Panc1 (cell line): Measurements from ENCODE around the gene RNF149. TPM values are rescaled to one million over a fixed set of nuclear protein-coding genes. Genes with fewer than 3 reads are reported as not detected.
A peak's percentile ranks its signal among the peaks of the same experiment; 100 is the strongest.
"Not testable (repeated sequence)": the region's sequence is repeated elsewhere in the genome, so short reads cannot be mapped to it uniquely, and the experiment has no call there.

Experiments used
- ATAC-seq: fragments of 200-7000 bp; cut with Tn5 transposase; 2 replicates; pipeline ENCODE4 v1.9.1; 2020; ENCODE audit warnings: mild to moderate bottlenecking, moderate library complexity
- BruUV-seq: library from RNA; stranded (reverse); fragments of 400-500 nt; replicated peaks from 2 replicates; lab custom pipeline; 2021; lab: Mats Ljungman, UMichigan
- CTCF ChIA-PET: fragments of 300-600 bp; sonication (Branson Sonifier 250); formaldehyde crosslinking; loops from one replicate; lab custom pipeline; 2022; ENCODE audit warnings: antibody characterized with exemption; lab: Charles Lee
- POLR2A ChIA-PET: fragments of 300-600 bp; sonication (Branson Sonifier 250); formaldehyde crosslinking; loops from one replicate; lab custom pipeline; 2022; ENCODE audit warnings: antibody characterized with exemption; lab: Charles Lee
- DNase-seq: peaks from one replicate; pipeline ENCODE4 v3.0.0-alpha.2; 2010; ENCODE audit warnings: low read depth, low spot score
- H3K27ac ChIP-seq: 2 replicates; pipeline ENCODE4 v1.5.1; 2011; ENCODE audit warnings: mild to moderate bottlenecking, low read length, inconsistent platforms
- H3K27me3 ChIP-seq: fragments of 200-500 bp; sonication (Bioruptor generic); 2 replicates; pipeline ENCODE4 v1.6.0; 2014; ENCODE audit warnings: low read length, inconsistent platforms; ENCODE audit not compliant: control insufficient read depth, insufficient read depth
- H3K36me3 ChIP-seq: fragments of 200-500 bp; sonication (Bioruptor generic); 2 replicates; pipeline ENCODE4 v1.5.1; 2014; ENCODE audit warnings: inconsistent platforms, mild to moderate bottlenecking, low read length, moderate library complexity; ENCODE audit not compliant: control insufficient read depth, insufficient read depth
- H3K4me1 ChIP-seq: 2 replicates; pipeline ENCODE4 v1.5.1; 2011; ENCODE audit warnings: inconsistent platforms, mild to moderate bottlenecking, low read length, moderate library complexity; ENCODE audit not compliant: control insufficient read depth, insufficient read depth
- H3K4me3 ChIP-seq, 2 experiments: 2 replicates each; pipeline ENCODE4 v1.5.1; 2011 to 2012; ENCODE audit warnings: low read depth in 2 of 2, low read length in 2 of 2, mild to moderate bottlenecking in 2 of 2, inconsistent platforms in 1 of 2, moderate library complexity in 1 of 2
- H3K9me3 ChIP-seq: fragments of 200-500 bp; sonication (Bioruptor generic); 2 replicates; pipeline ENCODE4 v1.5.1; 2014; ENCODE audit warnings: low read depth, mild to moderate bottlenecking, inconsistent platforms, low read length, moderate library complexity; ENCODE audit not compliant: control insufficient read depth, insufficient read depth
- POLR2AphosphoS5 ChIP-seq: IDR thresholded peaks from 2 replicates; pipeline ENCODE4 v1.6.1; 2012; ENCODE audit warnings: mild to moderate bottlenecking, low read depth, low read length, moderate library complexity
- SIN3A ChIP-seq: IDR thresholded peaks from 2 replicates; pipeline ENCODE4 v1.6.1; 2012; ENCODE audit warnings: low read depth, mild to moderate bottlenecking, low read length, moderate library complexity, borderline replicate concordance; ENCODE audit not compliant: insufficient read depth
- TCF7L2 ChIP-seq: IDR thresholded peaks from 2 replicates; pipeline ENCODE4 v1.6.1; 2011; ENCODE audit warnings: mild to moderate bottlenecking, low read depth, low read length, inconsistent platforms
- in situ Hi-C: cut with HindIII; loops from 2 replicates; pipeline ENCODE4 v1.10.0; 2016; ENCODE audit warnings: low sequenced_read_pairs, low pct_unique_long_range_greater_than_20kb
- intact Hi-C: fragments of 100-400 bp; cut with micrococcal nuclease; formaldehyde crosslinking; loops from one replicate; pipeline ENCODE4 v1.10.0; 2022; ENCODE audit not compliant: unreplicated experiment
- total RNA-seq: library from RNA; stranded (reverse); gene quantifications from one replicate; pipeline ENCODE4 v1.2.1, GENCODE V29; 2021; ENCODE audit not compliant: unreplicated experiment
- TF ChIP-seq, protein P1 (sequence below), 2 experiments: IDR thresholded peaks; 2 replicates each; pipeline ENCODE4 v1.6.1; 2011 to 2012; ENCODE audit warnings: low read depth in 2 of 2, control low read depth in 1 of 2, low read length in 1 of 2, mild to moderate bottlenecking in 1 of 2, moderate library complexity in 1 of 2; ENCODE audit not compliant: insufficient read depth in 1 of 2
- TF ChIP-seq, protein P2 (sequence below): fragments of 450-650 bp; IDR thresholded peaks from 2 replicates; pipeline ENCODE4 v1.5.1; 2017; ENCODE audit warnings: mild to moderate bottlenecking

The RNF149 gene
- total RNA-seq, 1 experiment from 2014 or later: 29.9 TPM

DNA sequence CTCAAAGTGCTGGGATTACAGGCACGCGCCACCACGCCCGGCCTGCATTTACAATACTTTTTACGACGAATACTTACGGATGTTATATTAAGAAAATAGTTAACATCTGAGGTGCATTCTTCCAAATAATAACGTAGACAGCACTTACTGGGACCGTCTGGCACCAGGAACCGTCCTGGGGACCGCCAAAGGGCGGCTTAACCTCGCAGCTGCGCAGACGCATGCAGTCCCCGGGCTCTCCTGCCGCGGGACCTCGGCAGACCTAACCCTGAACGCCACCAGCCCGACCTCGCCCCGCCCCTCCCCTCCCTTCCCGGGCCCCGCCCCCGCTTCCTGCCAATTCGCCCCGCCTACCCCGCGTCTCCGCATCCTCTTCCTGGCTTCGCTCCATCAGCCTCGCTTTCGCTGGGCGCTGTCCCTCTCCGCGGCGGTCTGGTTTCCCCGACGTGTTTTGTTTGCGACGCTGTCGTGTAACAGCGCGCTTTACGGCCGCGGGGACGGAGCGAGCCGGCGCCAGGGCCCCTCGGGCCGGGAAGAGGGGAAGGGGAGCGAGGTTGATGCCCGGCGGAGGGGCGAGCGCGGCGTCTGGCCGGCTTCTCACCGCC is 56.0 kb downstream of the RNF149 start, which contains the start of gene CNOT11:
TSS of gene CNOT11 (plus strand) at position 479 of the 605 bp plus-strand sequence. CDS start at position 558, 79 bp downstream.
- intact Hi-C loops: no loop called here
- in situ Hi-C loops: no loop called here
- H3K4me1 ChIP-seq: peaks cover 15% of the 10 kb centered on the region
- peak; percentile 96 for TF ChIP-seq POLR2AphosphoS5
- TF ChIP-seq, protein P1, sequence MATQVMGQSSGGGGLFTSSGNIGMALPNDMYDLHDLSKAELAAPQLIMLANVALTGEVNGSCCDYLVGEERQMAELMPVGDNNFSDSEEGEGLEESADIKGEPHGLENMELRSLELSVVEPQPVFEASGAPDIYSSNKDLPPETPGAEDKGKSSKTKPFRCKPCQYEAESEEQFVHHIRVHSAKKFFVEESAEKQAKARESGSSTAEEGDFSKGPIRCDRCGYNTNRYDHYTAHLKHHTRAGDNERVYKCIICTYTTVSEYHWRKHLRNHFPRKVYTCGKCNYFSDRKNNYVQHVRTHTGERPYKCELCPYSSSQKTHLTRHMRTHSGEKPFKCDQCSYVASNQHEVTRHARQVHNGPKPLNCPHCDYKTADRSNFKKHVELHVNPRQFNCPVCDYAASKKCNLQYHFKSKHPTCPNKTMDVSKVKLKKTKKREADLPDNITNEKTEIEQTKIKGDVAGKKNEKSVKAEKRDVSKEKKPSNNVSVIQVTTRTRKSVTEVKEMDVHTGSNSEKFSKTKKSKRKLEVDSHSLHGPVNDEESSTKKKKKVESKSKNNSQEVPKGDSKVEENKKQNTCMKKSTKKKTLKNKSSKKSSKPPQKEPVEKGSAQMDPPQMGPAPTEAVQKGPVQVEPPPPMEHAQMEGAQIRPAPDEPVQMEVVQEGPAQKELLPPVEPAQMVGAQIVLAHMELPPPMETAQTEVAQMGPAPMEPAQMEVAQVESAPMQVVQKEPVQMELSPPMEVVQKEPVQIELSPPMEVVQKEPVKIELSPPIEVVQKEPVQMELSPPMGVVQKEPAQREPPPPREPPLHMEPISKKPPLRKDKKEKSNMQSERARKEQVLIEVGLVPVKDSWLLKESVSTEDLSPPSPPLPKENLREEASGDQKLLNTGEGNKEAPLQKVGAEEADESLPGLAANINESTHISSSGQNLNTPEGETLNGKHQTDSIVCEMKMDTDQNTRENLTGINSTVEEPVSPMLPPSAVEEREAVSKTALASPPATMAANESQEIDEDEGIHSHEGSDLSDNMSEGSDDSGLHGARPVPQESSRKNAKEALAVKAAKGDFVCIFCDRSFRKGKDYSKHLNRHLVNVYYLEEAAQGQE (IDR thresholded peaks at IDR 0.05; ENCODE audit: insufficient read depth in 1 of 2, low read depth in 2 of 2, low read length in 1 of 2): peak in 1 of 2 experiments; percentile 58; a peak in 2 of 4 replicates
- TF ChIP-seq SIN3A: no peak
- TF ChIP-seq TCF7L2: no peak
- no peaks in the 10 kb centered on the region for H3K9me3 ChIP-seq
- ATAC-seq: peak; percentile 97
- CTCF ChIA-PET: interaction anchor here (0.5 kb wide), 1 partner anchor 630 kb away, joined by 4 read pairs; no protein-coding TSS in a partner anchor
- peak; percentile 94 for DNase-seq
- H3K36me3 ChIP-seq: peaks cover 2% of the 10 kb centered on the region; the same call in 1 of the 2 replicates
- H3K27me3 ChIP-seq: no peaks in the 10 kb centered on the region
- POLR2A ChIA-PET: interaction anchor here (0.7 kb wide), 1 partner anchor 22 kb away, joined by 3 read pairs; no protein-coding TSS in a partner anchor
- peak within 1 kb of the TSS; percentile 94 for H3K27ac ChIP-seq
- peak within 1 kb of the TSS; percentile 72 to 84 for H3K4me3 ChIP-seq
- no TSS peak for BruUV-seq

DNA sequence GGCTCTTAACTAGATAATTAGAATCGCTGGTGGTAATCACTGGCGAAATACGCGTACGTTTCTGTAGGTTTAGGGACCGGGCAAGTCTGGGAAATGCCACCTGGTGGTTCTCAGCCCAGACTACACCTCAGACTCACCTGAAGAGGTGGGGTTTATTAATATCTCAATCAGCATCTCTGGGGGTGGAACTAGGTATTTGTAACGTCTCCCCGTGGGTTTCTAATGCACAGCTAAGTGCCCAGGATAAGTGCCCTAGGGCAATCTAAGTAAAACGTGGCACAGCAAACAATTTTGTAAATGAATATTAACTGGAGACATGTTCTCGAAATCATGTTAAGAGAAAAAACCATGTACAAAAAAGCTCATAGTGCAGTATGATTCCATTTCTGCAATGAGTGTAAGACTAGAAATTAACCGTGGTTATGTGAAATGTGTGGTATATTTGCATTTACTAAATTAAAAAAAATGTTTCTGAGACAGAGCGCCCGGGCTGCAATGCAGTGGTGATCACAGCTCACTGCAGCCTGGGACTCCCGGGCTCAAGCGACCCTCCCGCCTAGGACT is 56.6 kb downstream of the RNF149 start:
- peak overlapping the region; percentile 94 for H3K27ac ChIP-seq
- POLR2A ChIA-PET: interaction anchor here (0.6 to 1.1 kb wide), 3 partner anchors 22 to 165 kb away, joined by 3 read pairs; no protein-coding TSS in a partner anchor
- H3K27me3 ChIP-seq: no peaks in the 10 kb centered on the region
- DNase-seq: no peak
- TF ChIP-seq, protein P2, sequence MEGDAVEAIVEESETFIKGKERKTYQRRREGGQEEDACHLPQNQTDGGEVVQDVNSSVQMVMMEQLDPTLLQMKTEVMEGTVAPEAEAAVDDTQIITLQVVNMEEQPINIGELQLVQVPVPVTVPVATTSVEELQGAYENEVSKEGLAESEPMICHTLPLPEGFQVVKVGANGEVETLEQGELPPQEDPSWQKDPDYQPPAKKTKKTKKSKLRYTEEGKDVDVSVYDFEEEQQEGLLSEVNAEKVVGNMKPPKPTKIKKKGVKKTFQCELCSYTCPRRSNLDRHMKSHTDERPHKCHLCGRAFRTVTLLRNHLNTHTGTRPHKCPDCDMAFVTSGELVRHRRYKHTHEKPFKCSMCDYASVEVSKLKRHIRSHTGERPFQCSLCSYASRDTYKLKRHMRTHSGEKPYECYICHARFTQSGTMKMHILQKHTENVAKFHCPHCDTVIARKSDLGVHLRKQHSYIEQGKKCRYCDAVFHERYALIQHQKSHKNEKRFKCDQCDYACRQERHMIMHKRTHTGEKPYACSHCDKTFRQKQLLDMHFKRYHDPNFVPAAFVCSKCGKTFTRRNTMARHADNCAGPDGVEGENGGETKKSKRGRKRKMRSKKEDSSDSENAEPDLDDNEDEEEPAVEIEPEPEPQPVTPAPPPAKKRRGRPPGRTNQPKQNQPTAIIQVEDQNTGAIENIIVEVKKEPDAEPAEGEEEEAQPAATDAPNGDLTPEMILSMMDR: peak; percentile 58
- no peak for TF ChIP-seq POLR2AphosphoS5
- CTCF ChIA-PET: no interaction called here
- H3K36me3 ChIP-seq: peaks cover 2% of the 10 kb centered on the region; the same call in 1 of the 2 replicates
- TSS peak; percentile 85 for BruUV-seq
- ATAC-seq: peak; percentile 80
- in situ Hi-C loops: no loop called here
- peak overlapping the region; percentile 72 to 81 for H3K4me3 ChIP-seq
- no peaks in the 10 kb centered on the region for H3K9me3 ChIP-seq
- peaks cover 15% of the 10 kb centered on the region for H3K4me1 ChIP-seq
- intact Hi-C loops: no loop called here

DNA sequence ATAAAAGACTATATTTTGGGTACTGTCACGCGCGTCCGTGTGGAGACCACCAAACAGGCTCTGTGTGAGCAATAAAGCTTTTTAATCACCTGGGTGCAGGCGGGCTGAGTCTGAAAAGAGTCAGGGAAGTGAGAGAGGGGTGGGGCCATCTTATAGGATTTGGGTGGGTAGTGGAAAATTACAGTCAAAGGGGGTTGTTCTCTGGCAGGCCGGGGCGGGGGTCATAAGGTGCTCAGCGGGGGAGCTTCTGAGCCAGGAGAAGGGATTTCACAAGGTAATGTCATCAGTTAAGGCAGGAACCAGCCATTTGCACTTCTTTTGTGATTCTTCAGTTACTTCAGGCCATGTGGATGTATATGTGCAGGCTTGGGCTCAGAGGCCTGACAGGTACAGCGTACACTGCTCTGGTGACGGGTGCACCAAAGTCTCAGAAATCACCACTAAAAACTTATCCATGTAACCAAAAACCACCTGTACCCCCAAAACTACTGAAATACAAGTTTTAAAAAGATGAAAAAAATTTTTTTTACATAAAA is 57.2 kb downstream of the RNF149 start:
- DNase-seq, BruUV-seq, ATAC-seq, H3K4me3 ChIP-seq, CTCF ChIA-PET, H3K9me3 ChIP-seq, H3K27me3 ChIP-seq, in situ Hi-C loops, intact Hi-C loops, H3K36me3 ChIP-seq: not testable (repeated sequence)
- POLR2A ChIA-PET: interaction anchor here (1.1 kb wide), 1 partner anchor 59 kb away, joined by 3 read pairs; no protein-coding TSS in a partner anchor
- peaks cover 15% of the 10 kb centered on the region for H3K4me1 ChIP-seq
- peak overlapping the region; percentile 94; the same call in 1 of the 2 replicates for H3K27ac ChIP-seq
